Fibroblast of upper back skin (primary cell): Measurements from ENCODE around the gene SLAMF8.

Experiments
- DNase-seq: peaks from one replicate; pipeline ENCODE4 v3.0.0-alpha.2; 2013

The SLAMF8 gene

GRCh38 chr1:159849626-159850366 is 23.1 kb downstream of the SLAMF8 start:
- peak; percentile 38 for DNase-seq

- no peak for DNase-seq
These were observed 24.7 kb downstream of the SLAMF8 start for GRCh38 chr1:159851407-159851806.

GRCh38 chr1:159853417-159854115 is 26.9 kb downstream of the SLAMF8 start:
- DNase-seq, result peak; percentile 58

- no peak for DNase-seq
These were observed 27.5 kb downstream of the SLAMF8 start for GRCh38 chr1:159854116-159854692.

GRCh38 chr1:159854693-159855192 is 28.1 kb downstream of the SLAMF8 start:
- DNase-seq, result peak; percentile 76

GRCh38 chr1:159855709-159856108 is 29.0 kb downstream of the SLAMF8 start:
- DNase-seq, result no peak

GRCh38 chr1:159856576-159856975 is 29.9 kb downstream of the SLAMF8 start:
- no peak for DNase-seq

- DNase-seq, result no peak
These were observed 31.2 kb downstream of the SLAMF8 start for GRCh38 chr1:159857889-159858288.

GRCh38 chr1:159859767-159860322 is 33.2 kb downstream of the SLAMF8 start:
- no peak for DNase-seq

GRCh38 chr1:159860456-159860855 is 33.8 kb downstream of the SLAMF8 start:
- DNase-seq, result no peak

- DNase-seq, result no peak
These were observed 34.5 kb downstream of the SLAMF8 start for GRCh38 chr1:159861218-159861617.

GRCh38 chr1:159862031-159862430 is 35.4 kb downstream of the SLAMF8 start:
- no peak for DNase-seq

GRCh38 chr1:159862557-159862956 is 35.9 kb downstream of the SLAMF8 start, which contains the start of gene VSIG8:
Gene VSIG8 (minus strand): TSS chr1:159862657. CDS start chr1:159862521, 136 bp downstream.
- DNase-seq, result no peak

- no peak for DNase-seq
These were observed 37.6 kb downstream of the SLAMF8 start for GRCh38 chr1:159864262-159864661.

GRCh38 chr1:159866066-159866465 is 39.4 kb downstream of the SLAMF8 start:
- no peak for DNase-seq

- DNase-seq, result no peak
These were observed 40.4 kb downstream of the SLAMF8 start for GRCh38 chr1:159866905-159867663.

- DNase-seq, result no peak
These were observed 41.0 kb downstream of the SLAMF8 start for GRCh38 chr1:159867664-159868026.

GRCh38 chr1:159868766-159869165 is 42.1 kb downstream of the SLAMF8 start:
- DNase-seq, result no peak

- peak; percentile 55 for DNase-seq
These were observed 42.5 kb downstream of the SLAMF8 start for GRCh38 chr1:159869173-159869572.

- DNase-seq, result no peak
These were observed 42.9 kb downstream of the SLAMF8 start for GRCh38 chr1:159869607-159870006.

GRCh38 chr1:159870704-159871103 is 44.0 kb downstream of the SLAMF8 start:
- DNase-seq, result no peak

GRCh38 chr1:159872891-159873290 is 46.2 kb downstream of the SLAMF8 start:
- DNase-seq, result no peak
